Neural cell (in vitro differentiated cells): ENCODE data around the gene PARVA. TPM values are rescaled to one million over a fixed set of nuclear protein-coding genes. Genes with fewer than 3 reads are reported as not detected.

ENCODE experiments used
- H2AFZ ChIP-seq: fragments of 200-600, 300-800 bp; sonication (generic), shearing (Covaris generic); 2 replicates; pipeline ENCODE4 v1.6.0; 2014; ENCODE audit warnings: low read depth, mild to moderate bottlenecking, antibody characterized with exemption, low read length, moderate library complexity
- H3F3A ChIP-seq: fragments of 200-600 bp; shearing (Covaris generic); 2 replicates; pipeline ENCODE4 v1.6.1; 2016; ENCODE audit warnings: mild to moderate bottlenecking, moderate library complexity, mixed read lengths, antibody characterized with exemption, low read length; ENCODE audit not compliant: insufficient read depth, poor library complexity, severe bottlenecking
- H3K27ac ChIP-seq: fragments of 200-600, 300-800 bp; sonication (generic), shearing (Covaris generic); 2 replicates; pipeline ENCODE4 v1.5.1; 2014; ENCODE audit warnings: mild to moderate bottlenecking, low read length, moderate library complexity
- H3K27me3 ChIP-seq: fragments of 300-800, 200-600 bp; sonication (generic), shearing (Covaris generic); 2 replicates; pipeline ENCODE4 v1.6.0; 2014; ENCODE audit warnings: mild to moderate bottlenecking, low read depth, low read length, moderate library complexity; ENCODE audit not compliant: insufficient read depth
- H3K36me3 ChIP-seq: fragments of 300-800, 200-600 bp; sonication (generic), shearing (Covaris generic); 2 replicates; pipeline ENCODE4 v1.5.1; 2014; ENCODE audit warnings: mild to moderate bottlenecking, antibody characterized with exemption, low read length, moderate library complexity; ENCODE audit not compliant: insufficient read depth
- H3K4me2 ChIP-seq: fragments of 300-800, 200-600 bp; sonication (generic), shearing (Covaris generic); 2 replicates; pipeline ENCODE4 v1.6.0; 2014; ENCODE audit warnings: mild to moderate bottlenecking, low read length
- H3K4me3 ChIP-seq: fragments of 300-800, 200-600 bp; sonication (generic), shearing (Covaris generic); 2 replicates; pipeline ENCODE4 v1.5.1; 2014; ENCODE audit warnings: mild to moderate bottlenecking, low read length, moderate library complexity
- H3K79me2 ChIP-seq: fragments of 200-600 bp; shearing (Covaris generic); replicated peaks from 2 replicates; pipeline ENCODE4 v1.6.0; 2014; ENCODE audit warnings: mild to moderate bottlenecking, low read length, moderate library complexity; ENCODE audit not compliant: insufficient read depth
- H3K9ac ChIP-seq: fragments of 300-800, 200-600 bp; sonication (generic), shearing (Covaris generic); 2 replicates; pipeline ENCODE4 v1.6.1; 2016; ENCODE audit warnings: mild to moderate bottlenecking, low read length, mixed read lengths
- H3K9me2 ChIP-seq: fragments of 200-600 bp; shearing (Covaris generic); 2 replicates; pipeline ENCODE4 v1.6.1; 2016; ENCODE audit warnings: mild to moderate bottlenecking, low read length, mixed read lengths; ENCODE audit not compliant: insufficient read depth
- H3K9me3 ChIP-seq: fragments of 200-600, 300-800 bp; sonication (generic), shearing (Covaris generic); 2 replicates; pipeline ENCODE4 v1.6.1; 2016; ENCODE audit warnings: mild to moderate bottlenecking, mixed run types, low read length, moderate library complexity, mixed read lengths
- H4K20me1 ChIP-seq: fragments of 200-600 bp; shearing (Covaris generic); 2 replicates; pipeline ENCODE4 v1.6.1; 2016; ENCODE audit warnings: mild to moderate bottlenecking, mixed run types; ENCODE audit not compliant: insufficient read depth
- EP300 ChIP-seq: fragments of 450-650 bp; conservative IDR thresholded peaks from 2 replicates; pipeline ENCODE4 v1.6.1; 2014; ENCODE audit warnings: antibody characterized with exemption, mild to moderate bottlenecking, moderate library complexity; ENCODE audit not compliant: poor library complexity, severe bottlenecking
- EZH2 ChIP-seq: fragments of 200-600, 300-800 bp; shearing (Covaris generic), sonication (generic); IDR thresholded peaks from 2 replicates; pipeline ENCODE4 v1.6.1; 2014; ENCODE audit warnings: antibody characterized with exemption, low read length, borderline replicate concordance, mild to moderate bottlenecking; ENCODE audit not compliant: insufficient read depth, poor library complexity, severe bottlenecking
- MXI1 ChIP-seq: fragments of 450-650 bp; conservative IDR thresholded peaks from 2 replicates; pipeline ENCODE4 v1.6.1; 2014; ENCODE audit warnings: antibody characterized with exemption, mild to moderate bottlenecking; ENCODE audit not compliant: poor library complexity, severe bottlenecking
- POLR2AphosphoS5 ChIP-seq: IDR thresholded peaks from 2 replicates; pipeline ENCODE4 v1.6.1; 2012
- RAD21 ChIP-seq: fragments of 450-650 bp; conservative IDR thresholded peaks from 2 replicates; pipeline ENCODE4 v1.6.1; 2014; ENCODE audit warnings: antibody characterized with exemption, mild to moderate bottlenecking, moderate library complexity
- REST ChIP-seq: IDR thresholded peaks from 2 replicates; pipeline ENCODE4 v1.6.1; 2012; ENCODE audit warnings: borderline replicate concordance
- SMC3 ChIP-seq: fragments of 450-650 bp; conservative IDR thresholded peaks from 2 replicates; pipeline ENCODE4 v1.6.1; 2014; ENCODE audit warnings: antibody characterized with exemption, mild to moderate bottlenecking, moderate library complexity; ENCODE audit not compliant: poor library complexity
- TAF1 ChIP-seq: IDR thresholded peaks from 2 replicates; pipeline ENCODE4 v1.6.1; 2012; ENCODE audit warnings: low read depth
- polyA plus RNA-seq: library from polyadenylated mRNA; depleted of rRNA; stranded (reverse); fragments of >200 nt; gene quantifications from 2 replicates; pipeline ENCODE4 v1.2.3, GENCODE V29; 2014
- TF ChIP-seq, protein P1 (sequence below): fragments of 450-650 bp; IDR thresholded peaks from 2 replicates; pipeline ENCODE4 v1.5.1; 2014; ENCODE audit warnings: antibody characterized with exemption, mild to moderate bottlenecking, moderate library complexity; ENCODE audit not compliant: poor library complexity, severe bottlenecking

The PARVA gene
- polyA plus RNA-seq, 1 donor from 2014 or later = 0.94 TPM

GRCh38 chr11:12529793-12530192, 152.4 kb downstream of the PARVA start:
- Histone ChIP-seq H3K27me3 (no peaks in the 10 kb centered on the region), H3K36me3 (no peaks in the 10 kb centered on the region), H3K4me3 (no peak overlapping the region), H3F3A (no peaks in the 10 kb centered on the region), H3K4me2 (no peak overlapping the region), H4K20me1 (no peaks in the 10 kb centered on the region), H3K9me2 (no peaks in the 10 kb centered on the region), H2AFZ (no peak overlapping the region), H3K9ac (no peak overlapping the region), H3K79me2 (no peaks in the 10 kb centered on the region), H3K9me3 (no peaks in the 10 kb centered on the region), H3K27ac (no peak overlapping the region)
- TF ChIP-seq POLR2AphosphoS5 (no peak), MXI1 (no peak), EP300 (no peak), TAF1 (no peak), EZH2 (no peak), REST (no peak), RAD21 (no peak), SMC3 (no peak)
- TF ChIP-seq, protein P1, sequence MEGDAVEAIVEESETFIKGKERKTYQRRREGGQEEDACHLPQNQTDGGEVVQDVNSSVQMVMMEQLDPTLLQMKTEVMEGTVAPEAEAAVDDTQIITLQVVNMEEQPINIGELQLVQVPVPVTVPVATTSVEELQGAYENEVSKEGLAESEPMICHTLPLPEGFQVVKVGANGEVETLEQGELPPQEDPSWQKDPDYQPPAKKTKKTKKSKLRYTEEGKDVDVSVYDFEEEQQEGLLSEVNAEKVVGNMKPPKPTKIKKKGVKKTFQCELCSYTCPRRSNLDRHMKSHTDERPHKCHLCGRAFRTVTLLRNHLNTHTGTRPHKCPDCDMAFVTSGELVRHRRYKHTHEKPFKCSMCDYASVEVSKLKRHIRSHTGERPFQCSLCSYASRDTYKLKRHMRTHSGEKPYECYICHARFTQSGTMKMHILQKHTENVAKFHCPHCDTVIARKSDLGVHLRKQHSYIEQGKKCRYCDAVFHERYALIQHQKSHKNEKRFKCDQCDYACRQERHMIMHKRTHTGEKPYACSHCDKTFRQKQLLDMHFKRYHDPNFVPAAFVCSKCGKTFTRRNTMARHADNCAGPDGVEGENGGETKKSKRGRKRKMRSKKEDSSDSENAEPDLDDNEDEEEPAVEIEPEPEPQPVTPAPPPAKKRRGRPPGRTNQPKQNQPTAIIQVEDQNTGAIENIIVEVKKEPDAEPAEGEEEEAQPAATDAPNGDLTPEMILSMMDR = no peak

DNA sequence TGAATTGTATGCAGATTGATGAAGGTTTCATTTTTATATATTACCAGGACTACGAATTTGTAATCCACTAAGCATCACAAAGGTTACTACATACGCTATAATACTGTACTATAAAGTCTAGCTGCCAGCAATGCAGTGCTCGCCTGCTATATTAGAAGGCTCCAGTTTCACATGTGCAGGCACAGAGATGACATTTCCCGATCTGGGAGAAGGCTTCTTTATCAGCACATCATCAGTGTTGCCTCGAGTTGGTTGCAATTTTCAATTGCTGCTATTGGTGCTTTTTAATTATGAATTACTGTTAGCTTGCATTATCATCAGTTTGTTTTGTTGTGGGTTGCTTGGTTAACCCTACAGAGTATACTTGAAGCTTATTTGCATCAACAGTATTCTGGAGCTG, 153.6 kb downstream of the PARVA start:
- Histone ChIP-seq H3K4me2 (no peak overlapping the region), H3K9ac (no peak overlapping the region), H3F3A (no peaks in the 10 kb centered on the region), H3K36me3 (no peaks in the 10 kb centered on the region), H3K4me3 (no peak overlapping the region), H3K79me2 (no peaks in the 10 kb centered on the region), H3K9me3 (no peaks in the 10 kb centered on the region), H3K27ac (no peak overlapping the region), H4K20me1 (no peaks in the 10 kb centered on the region), H3K9me2 (no peaks in the 10 kb centered on the region), H2AFZ (no peak overlapping the region), H3K27me3 (no peaks in the 10 kb centered on the region)
- no peak for TF ChIP-seq TAF1
- no peak for TF ChIP-seq POLR2AphosphoS5
- no peak for TF ChIP-seq REST
- TF ChIP-seq, protein P1 = no peak
- no peak for TF ChIP-seq EZH2
- TF ChIP-seq MXI1 = no peak
- TF ChIP-seq RAD21 = no peak
- TF ChIP-seq EP300 = no peak
- no peak for TF ChIP-seq SMC3
